HEK293 (cell line): ENCODE results near the gene SF3B3.

ENCODE experiments used
- BCL11A ChIP-seq: fragments of 450-650 bp; formaldehyde crosslinking; IDR thresholded peaks from 2 replicates; pipeline ENCODE4 v1.5.1; 2016; ENCODE audit warnings: low read depth, missing biosample characterization, missing genetic modification characterization
- CTCF ChIP-seq: fragments of 450-650 bp; formaldehyde crosslinking; IDR thresholded peaks from 2 replicates; pipeline ENCODE4 v1.5.1; 2016; ENCODE audit warnings: missing biosample characterization, missing genetic modification characterization
- GFI1B ChIP-seq: fragments of 450-650 bp; formaldehyde crosslinking; IDR thresholded peaks from 2 replicates; pipeline ENCODE4 v1.5.1; 2016; ENCODE audit warnings: missing biosample characterization, missing genetic modification characterization
- HIC1 ChIP-seq: fragments of 450-650 bp; formaldehyde crosslinking; IDR thresholded peaks from 2 replicates; pipeline ENCODE4 v1.5.1; 2016; ENCODE audit warnings: missing biosample characterization, missing genetic modification characterization
- ZIC2 ChIP-seq: fragments of 450-650 bp; formaldehyde crosslinking; IDR thresholded peaks from 2 replicates; pipeline ENCODE4 v1.5.1; 2016; ENCODE audit warnings: missing biosample characterization, missing genetic modification characterization
- ZNF140 ChIP-seq: fragments of 450-650 bp; formaldehyde crosslinking; IDR thresholded peaks from 2 replicates; pipeline ENCODE4 v1.5.1; 2016; ENCODE audit warnings: missing biosample characterization, missing genetic modification characterization
- ZNF155 ChIP-seq: fragments of 450-650 bp; formaldehyde crosslinking; IDR thresholded peaks from 2 replicates; pipeline ENCODE4 v1.5.1; 2016; ENCODE audit warnings: missing biosample characterization, missing genetic modification characterization
- ZNF341 ChIP-seq: fragments of 450-650 bp; formaldehyde crosslinking; IDR thresholded peaks from 2 replicates; pipeline ENCODE4; 2016; ENCODE audit warnings: low read depth, missing biosample characterization, missing genetic modification characterization
- ZNF350 ChIP-seq: fragments of 450-650 bp; formaldehyde crosslinking; IDR thresholded peaks from 2 replicates; pipeline ENCODE4 v1.5.0; 2017; ENCODE audit warnings: missing biosample characterization, mild to moderate bottlenecking, missing genetic modification characterization
- ZNF473 ChIP-seq: fragments of 450-650 bp; formaldehyde crosslinking; IDR thresholded peaks from 2 replicates; pipeline ENCODE4 v1.5.1; 2017; ENCODE audit warnings: missing biosample characterization, missing genetic modification characterization
- ZNF529 ChIP-seq: fragments of 450-650 bp; formaldehyde crosslinking; IDR thresholded peaks from 2 replicates; pipeline ENCODE4 v1.5.1; 2017; ENCODE audit warnings: missing genetic modification characterization, missing biosample characterization; ENCODE audit not compliant: insufficient replicate concordance
- ZNF747 ChIP-seq: fragments of 450-650 bp; formaldehyde crosslinking; IDR thresholded peaks from 2 replicates; pipeline ENCODE4 v1.5.1; 2016; ENCODE audit warnings: missing biosample characterization, missing genetic modification characterization
- ZSCAN18 ChIP-seq: fragments of 450-650 bp; formaldehyde crosslinking; IDR thresholded peaks from 2 replicates; pipeline ENCODE4 v1.5.1; 2016; ENCODE audit warnings: missing biosample characterization, missing genetic modification characterization

GRCh38 chr16:70510216-70510615 lies 13.4 kb upstream of the SF3B3 start:
- no peak for TF ChIP-seq GFI1B (tag by site-specific recombination)
- no peak for TF ChIP-seq ZNF341 (tag by site-specific recombination)
- TF ChIP-seq ZSCAN18 (tag by site-specific recombination) = no peak
- TF ChIP-seq ZNF529 = no peak
- no peak for TF ChIP-seq CTCF (tag by site-specific recombination)
- TF ChIP-seq ZNF473 = no peak
- TF ChIP-seq HIC1 = no peak
- no peak for TF ChIP-seq ZNF350
- no peak for TF ChIP-seq ZNF155 (tag by site-specific recombination)
- TF ChIP-seq ZNF140 = no peak
- TF ChIP-seq ZIC2 (tag by site-specific recombination) = no peak
- TF ChIP-seq ZNF747 (tag by site-specific recombination) = no peak
- no peak for TF ChIP-seq BCL11A
